K562 (cell line): ENCODE data around the gene PPP1R13L. TPM values are rescaled to one million over a fixed set of nuclear protein-coding genes. Genes with fewer than 3 reads are reported as not detected.
A peak's percentile ranks its signal among the peaks of the same experiment; 100 is the strongest.

Experiments used
- BRF1 ChIP-seq: IDR thresholded peaks from 3 replicates; pipeline ENCODE4 v1.6.1; 2011; ENCODE audit warnings: borderline replicate concordance, mild to moderate bottlenecking; ENCODE audit not compliant: insufficient read length; ENCODE audit errors: extremely low read depth
- DACH1 ChIP-seq: fragments of 450-650 bp; IDR thresholded peaks from 2 replicates; pipeline ENCODE4 v1.6.1; 2018; ENCODE audit not compliant: partially characterized antibody
- HNRNPH1 ChIP-seq: fragments of 200-400 bp; formaldehyde crosslinking; optimal IDR thresholded peaks from 2 replicates; pipeline ENCODE3; 2017; ENCODE audit warnings: low read depth, mild to moderate bottlenecking, low read length, moderate library complexity
- MBD2 ChIP-seq: sonication (generic); IDR thresholded peaks from 2 replicates; pipeline ENCODE4 v1.6.1; 2016; ENCODE audit warnings: low read depth, borderline replicate concordance
- MYBL2 ChIP-seq, 2 experiments: fragments of 450-650 bp in 1 of 2; sonication (generic) in 1 of 2; formaldehyde crosslinking in 1 of 2; IDR thresholded peaks; 2 replicates each; pipeline versions ENCODE4 v1.6.1 to v1.8.1; 2017 to 2022; ENCODE audit warnings: borderline replicate concordance in 1 of 2, inconsistent platforms in 1 of 2, low read depth in 1 of 2, mild to moderate bottlenecking in 1 of 2, missing genetic modification reagents in 1 of 2, moderate library complexity in 1 of 2
- MYC ChIP-seq, 2 experiments: fragments of 250-450 bp in 1 of 2; sonication (Bioruptor Pico) in 1 of 2; IDR thresholded peaks; 2 replicates each; pipeline versions ENCODE4 v1.5.1 to v1.6.1; 2012 to 2021; ENCODE audit warnings: low read depth in 2 of 2, borderline replicate concordance in 1 of 2, improper control_type of control experiment in 1 of 2, low read length in 1 of 2, mild to moderate bottlenecking in 1 of 2, moderate library complexity in 1 of 2
- NR2C1 ChIP-seq, 2 experiments: fragments of 450-650 bp; IDR thresholded peaks; 2 replicates each; pipeline ENCODE4 v1.6.1; 2017; ENCODE audit warnings: mild to moderate bottlenecking in 2 of 2, antibody characterized with exemption in 1 of 2, inconsistent platforms in 1 of 2, missing compliant biosample characterization in 1 of 2, missing genetic modification characterization in 1 of 2
- PML ChIP-seq: IDR thresholded peaks from 2 replicates; pipeline ENCODE4 v1.6.1; 2012; ENCODE audit warnings: low read length, inconsistent platforms
- POLR2G ChIP-seq: fragments of 200-400 bp; formaldehyde crosslinking; IDR thresholded peaks from 2 replicates; pipeline ENCODE4 v1.6.1; 2017; ENCODE audit warnings: low read depth, mild to moderate bottlenecking, antibody characterized with exemption, low read length, moderate library complexity
- RBM15 ChIP-seq: fragments of 200-400 bp; formaldehyde crosslinking; IDR thresholded peaks from 2 replicates; pipeline ENCODE4 v1.6.1; 2018; ENCODE audit warnings: mild to moderate bottlenecking, low read length, moderate library complexity; ENCODE audit not compliant: insufficient read depth
- SMARCB1 ChIP-seq: IDR thresholded peaks from 2 replicates; pipeline ENCODE4 v1.6.1; 2011; ENCODE audit warnings: improper control_type of control experiment, low read depth; ENCODE audit not compliant: insufficient read length
- ZBTB2 ChIP-seq: fragments of 450-650 bp; IDR thresholded peaks from 2 replicates; pipeline ENCODE4 v1.6.1; 2016; ENCODE audit warnings: antibody characterized with exemption
- ZNF140 ChIP-seq: fragments of 250-450 bp; sonication (Bioruptor Pico); IDR thresholded peaks from 2 replicates; pipeline ENCODE4 v1.8.0; 2021; ENCODE audit warnings: moderate library complexity, mild to moderate bottlenecking, inconsistent platforms
- ZNF324 ChIP-seq: fragments of 250-450 bp; sonication (Bioruptor Pico); IDR thresholded peaks from 2 replicates; pipeline ENCODE4 v1.4.0; 2020; ENCODE audit warnings: mild to moderate bottlenecking
- ZNF583 ChIP-seq: fragments of 250-450 bp; sonication (Bioruptor Pico); IDR thresholded peaks from 2 replicates; pipeline ENCODE4 v1.4.0; 2020
- ZNF695 ChIP-seq: fragments of 450-650 bp; formaldehyde crosslinking; IDR thresholded peaks from 2 replicates; pipeline ENCODE4 v1.4.0; 2020; ENCODE audit warnings: mild to moderate bottlenecking, moderate library complexity
- ZNF780A ChIP-seq: fragments of 250-450 bp; sonication (Bioruptor Pico); IDR thresholded peaks from 2 replicates; pipeline ENCODE4 v1.5.0; 2021; ENCODE audit warnings: mild to moderate bottlenecking
- ZNF79 ChIP-seq: fragments of 250-450 bp; sonication (Bioruptor Pico); IDR thresholded peaks from 2 replicates; pipeline ENCODE4 v1.4.0; 2020; ENCODE audit warnings: low read depth, mild to moderate bottlenecking, moderate library complexity
- polyA plus RNA-seq, 8 experiments: library from polyadenylated mRNA; depleted of rRNA in 4 of 8; stranded (reverse) in 5 of 8; unstranded in 3 of 8; fragments of >200 nt; fragmentation: Nextera tagmentation in 2 of 8; fragmentation: Illumina TruSeq in 1 of 8; extraction: Ambion mirVana in 2 of 8; extraction: Trizol in 1 of 8; gene quantifications; 2 replicates each; pipeline versions ENCODE4 v1.2.1 to v1.2.3, GENCODE V29; 2011 to 2014; ENCODE audit warnings: inconsistent platforms in 1 of 8, missing spikeins in 1 of 8
- total RNA-seq, 7 experiments: library from RNA; depleted of rRNA in 6 of 7; stranded (reverse); fragments of >200 nt in 6 of 7; fragmentation: Illumina TruSeq in 2 of 7; extraction: Trizol in 2 of 7; gene quantifications; 2 replicates each; pipeline versions ENCODE4 v1.2.1 to v1.2.3, GENCODE V29; 2011 to 2021; ENCODE audit warnings: low replicate concordance in 1 of 7
- TF ChIP-seq, protein P1 (sequence below): fragments of 450-650 bp; formaldehyde crosslinking; IDR thresholded peaks from 2 replicates; pipeline ENCODE4 v1.4.0; 2020; ENCODE audit warnings: mild to moderate bottlenecking, moderate library complexity
- TF ChIP-seq, protein P2 (sequence below): fragments of 250-450 bp; sonication (Bioruptor Pico); IDR thresholded peaks from 2 replicates; pipeline ENCODE4 v1.8.0; 2022; ENCODE audit warnings: inconsistent platforms

The PPP1R13L gene
- total and polyA plus RNA-seq, 9 of the 15 experiments (the other 6 are each of a cell fraction or from before 2014, with no cell fraction given), result 0.32 to 6.7 (median 2.0) TPM

DNA sequence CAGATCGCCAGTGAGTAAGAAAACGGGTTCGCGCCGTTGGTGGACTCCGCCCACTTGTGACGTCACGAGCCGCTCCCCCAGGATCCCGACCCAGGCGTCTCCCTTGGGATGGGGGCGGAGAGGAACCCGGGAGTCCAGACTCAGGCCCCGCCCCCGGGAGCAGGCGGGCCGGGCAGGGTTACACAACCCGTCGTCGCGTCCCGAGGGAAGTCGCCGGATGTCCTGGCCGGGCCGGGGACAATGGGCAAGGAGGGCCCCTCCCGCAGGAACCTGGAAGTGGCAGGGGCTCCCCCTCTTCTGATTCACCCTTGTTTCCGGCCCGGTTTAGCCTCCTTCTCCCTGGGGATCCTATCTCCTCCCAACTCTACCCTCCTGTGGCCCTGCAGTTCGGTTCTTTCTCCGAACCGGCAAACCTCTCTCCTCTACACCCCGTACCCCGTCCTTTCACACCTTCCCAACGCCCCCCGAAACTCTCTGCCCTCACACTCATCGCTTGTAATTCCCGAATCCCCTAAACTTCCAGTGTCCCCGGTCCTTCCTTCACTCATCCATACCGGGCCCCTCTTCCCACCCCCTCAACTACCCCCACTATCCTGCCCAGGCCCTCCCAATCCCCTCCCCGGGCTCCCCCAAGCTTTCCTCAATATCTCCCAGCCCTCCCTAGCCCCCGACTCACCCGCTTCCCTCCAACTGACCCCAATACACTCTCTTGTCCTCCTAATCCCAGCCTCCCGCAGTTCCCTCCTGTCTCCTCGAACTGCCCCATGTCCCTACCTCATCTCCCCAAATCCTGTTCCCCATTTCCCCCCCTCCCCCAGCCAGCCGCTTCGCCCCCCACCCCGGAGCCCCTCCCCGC is 38.8 kb upstream of the PPP1R13L start (continued):
- TF ChIP-seq, protein P1, sequence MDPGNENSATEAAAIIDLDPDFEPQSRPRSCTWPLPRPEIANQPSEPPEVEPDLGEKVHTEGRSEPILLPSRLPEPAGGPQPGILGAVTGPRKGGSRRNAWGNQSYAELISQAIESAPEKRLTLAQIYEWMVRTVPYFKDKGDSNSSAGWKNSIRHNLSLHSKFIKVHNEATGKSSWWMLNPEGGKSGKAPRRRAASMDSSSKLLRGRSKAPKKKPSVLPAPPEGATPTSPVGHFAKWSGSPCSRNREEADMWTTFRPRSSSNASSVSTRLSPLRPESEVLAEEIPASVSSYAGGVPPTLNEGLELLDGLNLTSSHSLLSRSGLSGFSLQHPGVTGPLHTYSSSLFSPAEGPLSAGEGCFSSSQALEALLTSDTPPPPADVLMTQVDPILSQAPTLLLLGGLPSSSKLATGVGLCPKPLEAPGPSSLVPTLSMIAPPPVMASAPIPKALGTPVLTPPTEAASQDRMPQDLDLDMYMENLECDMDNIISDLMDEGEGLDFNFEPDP (CRISPR knock-in tag), result no peak
- peak; percentile 60; the same call in 1 of the 2 replicates for TF ChIP-seq MBD2
- TF ChIP-seq ZNF140 (CRISPR knock-in tag), result no peak
- no peak for TF ChIP-seq ZNF324 (CRISPR knock-in tag)
- TF ChIP-seq DACH1, result no peak
- TF ChIP-seq, protein P2, sequence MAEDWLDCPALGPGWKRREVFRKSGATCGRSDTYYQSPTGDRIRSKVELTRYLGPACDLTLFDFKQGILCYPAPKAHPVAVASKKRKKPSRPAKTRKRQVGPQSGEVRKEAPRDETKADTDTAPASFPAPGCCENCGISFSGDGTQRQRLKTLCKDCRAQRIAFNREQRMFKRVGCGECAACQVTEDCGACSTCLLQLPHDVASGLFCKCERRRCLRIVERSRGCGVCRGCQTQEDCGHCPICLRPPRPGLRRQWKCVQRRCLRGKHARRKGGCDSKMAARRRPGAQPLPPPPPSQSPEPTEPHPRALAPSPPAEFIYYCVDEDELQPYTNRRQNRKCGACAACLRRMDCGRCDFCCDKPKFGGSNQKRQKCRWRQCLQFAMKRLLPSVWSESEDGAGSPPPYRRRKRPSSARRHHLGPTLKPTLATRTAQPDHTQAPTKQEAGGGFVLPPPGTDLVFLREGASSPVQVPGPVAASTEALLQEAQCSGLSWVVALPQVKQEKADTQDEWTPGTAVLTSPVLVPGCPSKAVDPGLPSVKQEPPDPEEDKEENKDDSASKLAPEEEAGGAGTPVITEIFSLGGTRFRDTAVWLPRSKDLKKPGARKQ (CRISPR knock-in tag), result no peak
- no peak for TF ChIP-seq RBM15
- no peak for TF ChIP-seq SMARCB1
- TF ChIP-seq BRF1, result no peak
- no peak for TF ChIP-seq NR2C1 (IDR thresholded peaks at IDR 0.05)
- TF ChIP-seq NR2C1 (tag; IDR thresholded peaks at IDR 0.05), result no peak
- no peak for TF ChIP-seq MYBL2 (IDR thresholded peaks at IDR 0.05; ENCODE audit: low read depth)
- no peak for TF ChIP-seq MYBL2 (CRISPR knock-in tag; IDR thresholded peaks at IDR 0.05; ENCODE audit: borderline replicate concordance)
- TF ChIP-seq PML, result no peak
- TF ChIP-seq HNRNPH1, result no peak
- TF ChIP-seq ZNF780A (CRISPR knock-in tag), result no peak
- TF ChIP-seq ZNF695 (CRISPR knock-in tag), result no peak
- TF ChIP-seq MYC (IDR thresholded peaks at IDR 0.05; ENCODE audit: low read depth, low read length), result no peak
- TF ChIP-seq MYC (CRISPR knock-in tag; IDR thresholded peaks at IDR 0.05; ENCODE audit: borderline replicate concordance, low read depth), result no peak
- peak; percentile 82 for TF ChIP-seq POLR2G
- peak; percentile 62; the same call in 1 of the 2 replicates for TF ChIP-seq ZBTB2
- TF ChIP-seq ZNF583 (CRISPR knock-in tag), result no peak
- TF ChIP-seq ZNF79 (CRISPR knock-in tag), result no peak
